Osteoblast (primary cell): Measurements from ENCODE around the gene MAP2K5. TPM values are rescaled to one million over a fixed set of nuclear protein-coding genes. Genes with fewer than 3 reads are reported as not detected.

Source experiments
- DNase-seq: peaks from one replicate; pipeline ENCODE4 v3.0.0; 2011; ENCODE audit warnings: low spot score, mixed read lengths; ENCODE audit not compliant: insufficient read length; ENCODE audit errors: missing footprints
- H2AFZ ChIP-seq: 2 replicates; pipeline ENCODE4 v1.6.0; 2011; ENCODE audit warnings: mild to moderate bottlenecking, low read length
- H3K27ac ChIP-seq: 2 replicates; pipeline ENCODE4 v1.5.1; 2011; ENCODE audit warnings: mild to moderate bottlenecking, low read depth, low read length, moderate library complexity
- H3K27me3 ChIP-seq: 2 replicates; pipeline ENCODE4 v1.6.0; 2012; ENCODE audit warnings: mild to moderate bottlenecking, control low read depth, inconsistent platforms, low read length, moderate library complexity; ENCODE audit not compliant: insufficient read depth
- H3K36me3 ChIP-seq: 2 replicates; pipeline ENCODE4 v1.5.1; 2011; ENCODE audit warnings: mild to moderate bottlenecking, low read length, control low read depth, moderate library complexity; ENCODE audit not compliant: insufficient read depth
- H3K4me1 ChIP-seq: 2 replicates; pipeline ENCODE4 v1.5.1; 2011; ENCODE audit warnings: mild to moderate bottlenecking, low read length, control low read depth, moderate library complexity; ENCODE audit not compliant: insufficient read depth
- H3K4me2 ChIP-seq: 2 replicates; pipeline ENCODE4 v1.6.0; 2011; ENCODE audit warnings: mild to moderate bottlenecking, low read length; ENCODE audit not compliant: insufficient read depth
- H3K4me3 ChIP-seq: fragments of 200-600 bp; sonication (generic); 3 replicates; pipeline ENCODE4 v1.5.1; 2012; ENCODE audit warnings: mild to moderate bottlenecking, low read length, inconsistent platforms; ENCODE audit not compliant: insufficient read depth
- H3K79me2 ChIP-seq: 2 replicates; pipeline ENCODE4 v1.6.0; 2012; ENCODE audit warnings: mild to moderate bottlenecking, low read length, control low read depth, inconsistent platforms; ENCODE audit not compliant: insufficient read depth
- H3K9me3 ChIP-seq: 2 replicates; pipeline ENCODE4 v1.5.1; 2011; ENCODE audit warnings: low read depth, low read length, control low read depth
- H4K20me1 ChIP-seq: 2 replicates; pipeline ENCODE4 v1.6.0; 2012; ENCODE audit warnings: mild to moderate bottlenecking, low read length, control low read depth; ENCODE audit not compliant: insufficient read depth
- total RNA-seq: library from RNA; depleted of rRNA; stranded (reverse); fragments of >200 nt; gene quantifications from 2 replicates; pipeline ENCODE4 v1.2.3, GENCODE V29; 2012
- TF ChIP-seq, protein P1 (sequence below): IDR thresholded peaks from 2 replicates; pipeline ENCODE4 v1.5.1; 2011; ENCODE audit warnings: mild to moderate bottlenecking, low read depth, low read length, moderate library complexity; ENCODE audit errors: extremely low read depth

Gene MAP2K5
- total RNA-seq, 1 donor, result 10.1 TPM

DNA sequence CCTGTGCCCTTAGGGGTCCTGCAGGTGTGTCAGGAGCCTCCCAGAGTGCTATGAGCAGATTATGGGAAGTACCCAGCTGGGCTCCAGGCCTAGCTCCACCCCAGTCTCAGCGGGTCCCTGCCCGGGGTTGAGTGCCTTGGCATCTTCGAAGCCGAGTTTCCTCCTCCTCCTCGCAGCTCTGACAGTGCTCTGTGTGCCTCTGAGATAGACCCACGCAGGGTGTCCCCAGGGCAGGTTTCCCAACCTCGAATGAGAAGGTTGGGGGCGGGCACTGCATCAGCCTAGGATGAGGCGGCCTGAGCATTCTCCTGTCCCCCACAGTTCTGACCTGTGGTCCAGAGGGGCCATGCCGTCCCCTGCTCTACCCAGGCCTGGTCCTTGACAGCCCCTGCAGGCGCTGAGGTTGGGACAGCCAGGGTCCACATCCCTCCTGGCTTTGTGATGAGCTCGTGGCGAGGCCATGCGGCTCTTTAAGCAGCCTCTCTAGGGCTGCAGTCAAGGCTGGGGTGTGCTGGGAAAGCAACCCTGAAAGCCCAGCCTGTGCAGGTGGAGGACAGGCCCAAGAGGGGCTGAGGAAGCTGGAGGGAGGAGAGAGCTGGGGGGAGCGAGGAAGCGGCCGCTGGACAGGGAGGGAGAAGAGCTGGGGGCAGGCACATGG lies 262.6 kb downstream of the MAP2K5 start:
- no peaks in the 10 kb centered on the region for H3K9me3 ChIP-seq
- H2AFZ ChIP-seq, result no peak overlapping the region
- no peaks in the 10 kb centered on the region for H3K36me3 ChIP-seq
- no peak overlapping the region for H3K4me2 ChIP-seq
- no peak overlapping the region for H3K27ac ChIP-seq
- H4K20me1 ChIP-seq, result no peaks in the 10 kb centered on the region
- no peaks in the 10 kb centered on the region for H3K27me3 ChIP-seq
- TF ChIP-seq, protein P1, sequence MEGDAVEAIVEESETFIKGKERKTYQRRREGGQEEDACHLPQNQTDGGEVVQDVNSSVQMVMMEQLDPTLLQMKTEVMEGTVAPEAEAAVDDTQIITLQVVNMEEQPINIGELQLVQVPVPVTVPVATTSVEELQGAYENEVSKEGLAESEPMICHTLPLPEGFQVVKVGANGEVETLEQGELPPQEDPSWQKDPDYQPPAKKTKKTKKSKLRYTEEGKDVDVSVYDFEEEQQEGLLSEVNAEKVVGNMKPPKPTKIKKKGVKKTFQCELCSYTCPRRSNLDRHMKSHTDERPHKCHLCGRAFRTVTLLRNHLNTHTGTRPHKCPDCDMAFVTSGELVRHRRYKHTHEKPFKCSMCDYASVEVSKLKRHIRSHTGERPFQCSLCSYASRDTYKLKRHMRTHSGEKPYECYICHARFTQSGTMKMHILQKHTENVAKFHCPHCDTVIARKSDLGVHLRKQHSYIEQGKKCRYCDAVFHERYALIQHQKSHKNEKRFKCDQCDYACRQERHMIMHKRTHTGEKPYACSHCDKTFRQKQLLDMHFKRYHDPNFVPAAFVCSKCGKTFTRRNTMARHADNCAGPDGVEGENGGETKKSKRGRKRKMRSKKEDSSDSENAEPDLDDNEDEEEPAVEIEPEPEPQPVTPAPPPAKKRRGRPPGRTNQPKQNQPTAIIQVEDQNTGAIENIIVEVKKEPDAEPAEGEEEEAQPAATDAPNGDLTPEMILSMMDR, result no peak
- H3K4me1 ChIP-seq, result no peaks in the 10 kb centered on the region
- H3K4me3 ChIP-seq, result no peak overlapping the region
- no peak for DNase-seq
- no peaks in the 10 kb centered on the region for H3K79me2 ChIP-seq

DNA sequence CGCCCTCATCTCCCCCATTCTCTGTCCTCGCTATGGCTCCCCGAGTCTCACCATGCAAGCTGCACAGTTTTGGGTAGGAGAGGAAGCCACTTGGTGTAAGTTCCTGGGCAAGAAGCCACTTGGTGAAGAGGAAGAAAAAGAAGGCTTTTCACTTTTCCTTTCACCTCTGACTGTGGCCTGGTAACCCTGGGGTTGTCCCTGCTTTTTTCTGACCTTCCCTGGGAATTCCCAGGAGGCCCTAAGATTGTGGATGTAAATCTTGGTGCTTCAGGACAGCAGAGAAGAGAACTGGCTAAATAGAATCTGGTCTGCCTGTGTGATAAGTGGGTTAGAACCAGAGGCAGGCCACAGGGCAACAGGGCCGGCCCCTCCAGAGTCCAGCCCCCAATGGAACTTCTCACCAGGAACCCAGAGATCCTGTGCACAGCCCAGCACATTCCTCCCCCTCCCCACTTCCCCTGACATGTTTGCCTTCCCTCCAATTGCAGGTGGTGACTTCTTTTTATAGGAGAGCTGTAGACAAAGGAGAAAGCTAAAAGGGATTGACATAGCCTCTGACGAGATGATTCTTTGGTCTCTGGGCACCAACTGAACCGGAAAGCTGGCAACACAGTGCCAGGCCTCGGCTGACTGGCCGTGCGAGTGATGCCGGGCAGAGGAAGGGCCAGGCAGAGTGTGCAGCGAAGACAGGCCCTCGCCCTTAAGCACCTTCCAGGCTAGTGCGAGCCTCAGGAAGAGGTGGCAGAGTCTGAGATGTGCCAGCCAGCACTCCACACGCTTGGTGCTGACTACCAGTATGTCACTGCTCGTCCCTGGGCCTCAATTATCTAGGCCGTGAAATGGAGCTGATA lies 263.4 kb downstream of the MAP2K5 start:
- H3K36me3 ChIP-seq, result no peaks in the 10 kb centered on the region
- TF ChIP-seq, protein P1, result no peak
- no peaks in the 10 kb centered on the region for H4K20me1 ChIP-seq
- H3K27me3 ChIP-seq, result no peaks in the 10 kb centered on the region
- H3K4me3 ChIP-seq, result no peak overlapping the region
- no peaks in the 10 kb centered on the region for H3K79me2 ChIP-seq
- no peaks in the 10 kb centered on the region for H3K4me1 ChIP-seq
- no peak overlapping the region for H3K27ac ChIP-seq
- no peak overlapping the region for H2AFZ ChIP-seq
- no peaks in the 10 kb centered on the region for H3K9me3 ChIP-seq
- DNase-seq, result no peak
- H3K4me2 ChIP-seq, result no peak overlapping the region

DNA sequence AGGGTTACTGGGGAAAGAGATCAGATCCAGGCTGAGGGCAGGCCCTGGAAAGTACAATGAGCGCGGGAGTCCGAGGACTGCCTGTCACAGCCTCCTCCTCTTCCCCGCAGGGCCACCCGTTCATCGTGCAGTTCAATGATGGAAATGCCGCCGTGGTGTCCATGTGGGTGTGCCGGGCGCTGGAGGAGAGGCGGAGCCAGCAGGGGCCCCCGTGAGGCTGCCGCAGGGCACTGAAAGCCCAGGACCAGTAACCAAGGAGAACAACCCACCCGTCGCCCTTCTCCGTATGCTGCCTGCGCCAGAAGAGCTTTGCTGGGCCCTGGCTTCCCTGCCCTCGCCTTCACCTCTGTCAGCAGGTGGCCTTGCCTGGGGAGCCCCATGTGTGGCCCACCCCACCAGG lies 264.0 kb downstream of the MAP2K5 start:
- no peak for DNase-seq
- H2AFZ ChIP-seq, result no peak overlapping the region
- no peak overlapping the region for H3K4me2 ChIP-seq
- H3K9me3 ChIP-seq, result no peaks in the 10 kb centered on the region
- TF ChIP-seq, protein P1, result no peak
- H3K36me3 ChIP-seq, result no peaks in the 10 kb centered on the region
- H4K20me1 ChIP-seq, result no peaks in the 10 kb centered on the region
- no peaks in the 10 kb centered on the region for H3K27me3 ChIP-seq
- H3K79me2 ChIP-seq, result no peaks in the 10 kb centered on the region
- no peak overlapping the region for H3K27ac ChIP-seq
- no peak overlapping the region for H3K4me3 ChIP-seq
- no peaks in the 10 kb centered on the region for H3K4me1 ChIP-seq

DNA sequence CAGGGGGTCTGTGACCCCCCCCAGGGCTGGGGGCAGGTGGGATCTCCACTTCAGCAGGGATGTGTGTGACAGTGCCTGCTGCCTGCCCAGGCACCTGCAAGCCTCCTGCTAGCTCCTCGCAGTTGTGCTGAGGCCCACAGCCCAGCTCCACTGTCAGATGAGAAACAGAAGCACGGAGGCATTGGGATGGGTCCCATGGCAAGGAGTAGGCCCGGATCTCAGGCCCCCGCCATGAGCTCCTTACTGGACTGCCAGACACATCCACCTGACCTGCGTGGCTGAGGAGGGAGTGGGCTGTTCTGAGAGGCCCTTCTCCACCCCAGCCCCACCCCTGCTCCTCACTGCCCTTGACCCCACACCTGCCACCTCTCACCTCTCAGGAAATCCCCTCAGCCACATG lies 264.6 kb downstream of the MAP2K5 start:
- DNase-seq, result no peak
- no peaks in the 10 kb centered on the region for H3K9me3 ChIP-seq
- no peaks in the 10 kb centered on the region for H3K36me3 ChIP-seq
- no peak overlapping the region for H2AFZ ChIP-seq
- H3K4me2 ChIP-seq, result no peak overlapping the region
- H3K79me2 ChIP-seq, result no peaks in the 10 kb centered on the region
- peaks cover 5% of the 10 kb centered on the region for H3K27me3 ChIP-seq
- H4K20me1 ChIP-seq, result no peaks in the 10 kb centered on the region
- TF ChIP-seq, protein P1, result no peak
- H3K27ac ChIP-seq, result no peak overlapping the region
- no peak overlapping the region for H3K4me3 ChIP-seq
- no peaks in the 10 kb centered on the region for H3K4me1 ChIP-seq
